ENCODE measurements around the gene NCOA7. TPM values are rescaled to one million over a fixed set of nuclear protein-coding genes. Genes with fewer than 3 reads are reported as not detected.

The NCOA7 gene
- total RNA-seq, 3 donors from 2014 or later (not counting 1 experiment from before 2014, with no cell fraction given) = 37.3 to 66.6 (median 56.8) TPM

- Histone ChIP-seq H3K36me3 (ENCODE audit: control insufficient read depth, insufficient read depth, low read length) (peaks cover 12% of the 10 kb centered on the region), H3K4me3 (ENCODE audit: low read length) (no peak overlapping the region), H3K9me3 (ENCODE audit: control insufficient read depth, insufficient read depth, low read length) (no peaks in the 10 kb centered on the region), H3K27me3 (ENCODE audit: control insufficient read depth, insufficient read depth, low read length) (no peaks in the 10 kb centered on the region), H3K4me1 (ENCODE audit: control insufficient read depth, insufficient read depth, low read length) (no peaks in the 10 kb centered on the region), H3K27ac (ENCODE audit: low read length) (no peak overlapping the region)
- DNase-seq = no peak
- H3K27me3 Mint-ChIP-seq (ENCODE audit: low read depth in 2 of 2) = no peaks in the 10 kb centered on the region
- WGBS (ENCODE audit: insufficient coverage) = 84% methylated on average over 3 of the region's 3 CpGs
- H3K36me3 Mint-ChIP-seq = no peaks in the 10 kb centered on the region
- H3K9me3 Mint-ChIP-seq = no peaks in the 10 kb centered on the region
- no peak for ATAC-seq
- H3K4me1 Mint-ChIP-seq = peaks cover 42 to 47% of the 10 kb centered on the region in 2 donors
- no peak for TF ChIP-seq CTCF (IDR thresholded peaks at IDR 0.05)
- H3K4me3 Mint-ChIP-seq = no peak overlapping the region
- no peak overlapping the region for H3K27ac Mint-ChIP-seq
- intact Hi-C loops (cut with micrococcal nuclease) = no loop called here
Observed at GRCh38 chr6:125797886-125798444, 7.2 kb downstream of the NCOA7 start.

- no peaks in the 10 kb centered on the region for H3K27me3 Mint-ChIP-seq (ENCODE audit: low read depth in 2 of 2)
- no peaks in the 10 kb centered on the region for H3K36me3 Mint-ChIP-seq
- no peak overlapping the region for H3K4me3 ChIP-seq (ENCODE audit: low read length)
- H3K4me1 ChIP-seq (ENCODE audit: control insufficient read depth, insufficient read depth, low read length) = no peaks in the 10 kb centered on the region
- no peaks in the 10 kb centered on the region for H3K9me3 ChIP-seq (ENCODE audit: control insufficient read depth, insufficient read depth, low read length)
- no peak for TF ChIP-seq CTCF (IDR thresholded peaks at IDR 0.05)
- peaks cover 12% of the 10 kb centered on the region for H3K36me3 ChIP-seq (ENCODE audit: control insufficient read depth, insufficient read depth, low read length)
- no peaks in the 10 kb centered on the region for H3K9me3 Mint-ChIP-seq
- H3K4me1 Mint-ChIP-seq = peaks cover 41 to 45% of the 10 kb centered on the region in 2 donors
- H3K27me3 ChIP-seq (ENCODE audit: control insufficient read depth, insufficient read depth, low read length) = no peaks in the 10 kb centered on the region
- WGBS (ENCODE audit: insufficient coverage) = 87% methylated on average over 4 of the region's 5 CpGs
- no peak for DNase-seq
- intact Hi-C loops (cut with micrococcal nuclease) = no loop called here
- ATAC-seq = no peak
- no peak overlapping the region for H3K4me3 Mint-ChIP-seq
- no peak overlapping the region for H3K27ac Mint-ChIP-seq
- no peak overlapping the region for H3K27ac ChIP-seq (ENCODE audit: low read length)
Observed at GRCh38 chr6:125798734-125799508, 8.2 kb downstream of the NCOA7 start.

GRCh38 chr6:125802383-125802782, 11.6 kb downstream of the NCOA7 start:
- ATAC-seq = no peak
- DNase-seq = no peak
- no peak for TF ChIP-seq CTCF (IDR thresholded peaks at IDR 0.05)
- no peaks in the 10 kb centered on the region for H3K9me3 Mint-ChIP-seq
- intact Hi-C loops (cut with micrococcal nuclease) = no loop called here
- no peak overlapping the region for H3K4me3 Mint-ChIP-seq
- no peaks in the 10 kb centered on the region for H3K36me3 Mint-ChIP-seq
- H3K27ac ChIP-seq (ENCODE audit: low read length) = no peak overlapping the region
- peaks cover 3% of the 10 kb centered on the region for H3K4me1 ChIP-seq (ENCODE audit: control insufficient read depth, insufficient read depth, low read length)
- 97% methylated on average over 2 of the region's 2 CpGs for WGBS (ENCODE audit: insufficient coverage)
- H3K27ac Mint-ChIP-seq = peak overlapping the region; percentile 62 to 65
- H3K27me3 Mint-ChIP-seq (ENCODE audit: low read depth in 2 of 2) = no peaks in the 10 kb centered on the region
- no peaks in the 10 kb centered on the region for H3K27me3 ChIP-seq (ENCODE audit: control insufficient read depth, insufficient read depth, low read length)
- H3K4me1 Mint-ChIP-seq = peaks cover 53 to 55% of the 10 kb centered on the region in 2 donors
- H3K9me3 ChIP-seq (ENCODE audit: control insufficient read depth, insufficient read depth, low read length) = no peaks in the 10 kb centered on the region
- H3K36me3 ChIP-seq (ENCODE audit: control insufficient read depth, insufficient read depth, low read length) = peaks cover 10% of the 10 kb centered on the region
- no peak overlapping the region for H3K4me3 ChIP-seq (ENCODE audit: low read length)
